Neural progenitor cell (in vitro differentiated cells): Measurements from ENCODE around the gene GNG5.

Source experiments
- CTCF ChIP-seq: fragments of 200-600 bp; sonication (generic); IDR thresholded peaks from 2 replicates; pipeline ENCODE4 v1.5.1; 2017; ENCODE audit warnings: antibody characterized with exemption, mild to moderate bottlenecking
- EZH2phosphoT487 ChIP-seq: fragments of 200-600 bp; sonication (generic); IDR thresholded peaks from 2 replicates; pipeline ENCODE4 v1.6.1; 2017; ENCODE audit warnings: antibody characterized with exemption

- TF ChIP-seq CTCF = no peak
- TF ChIP-seq EZH2phosphoT487 = no peak
Observed at GRCh38 chr1:84492726-84493125, 13.7 kb downstream of the GNG5 start.
